ENCODE data around the gene FNBP1.
A peak's percentile ranks its signal among the peaks of the same experiment; 100 is the strongest.
"Not testable (repeated sequence)": the region's sequence is repeated elsewhere in the genome, so short reads cannot be mapped to it uniquely, and the experiment has no call there.

FNBP1 gene

GRCh38 chr9:129949821-129950220 is 93.2 kb downstream of the FNBP1 start:
- no peak for DNase-seq

DNA sequence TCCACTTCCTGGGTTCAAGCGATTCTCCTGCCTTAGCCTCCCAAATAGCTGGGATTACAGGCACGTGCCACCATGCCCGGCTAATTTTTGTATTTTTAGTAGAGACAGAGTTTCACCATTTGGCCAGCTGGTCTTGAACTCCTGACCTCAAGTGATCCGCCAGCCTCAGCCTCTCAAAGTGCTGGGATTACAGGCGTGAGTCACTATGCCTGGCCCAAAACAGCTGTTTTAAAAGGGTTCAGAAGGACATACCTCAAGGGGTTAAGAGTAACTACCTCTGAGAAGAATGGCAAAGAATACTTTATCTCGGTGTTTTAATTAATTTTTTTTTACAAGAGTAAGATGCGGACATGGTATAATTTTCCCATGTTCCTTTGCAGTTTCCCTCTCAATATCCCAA is 94.4 kb downstream of the FNBP1 start:
- not testable (repeated sequence) for DNase-seq

GRCh38 chr9:129946246-129946995 is 96.6 kb downstream of the FNBP1 start:
- DNase-seq: no peak

DNA sequence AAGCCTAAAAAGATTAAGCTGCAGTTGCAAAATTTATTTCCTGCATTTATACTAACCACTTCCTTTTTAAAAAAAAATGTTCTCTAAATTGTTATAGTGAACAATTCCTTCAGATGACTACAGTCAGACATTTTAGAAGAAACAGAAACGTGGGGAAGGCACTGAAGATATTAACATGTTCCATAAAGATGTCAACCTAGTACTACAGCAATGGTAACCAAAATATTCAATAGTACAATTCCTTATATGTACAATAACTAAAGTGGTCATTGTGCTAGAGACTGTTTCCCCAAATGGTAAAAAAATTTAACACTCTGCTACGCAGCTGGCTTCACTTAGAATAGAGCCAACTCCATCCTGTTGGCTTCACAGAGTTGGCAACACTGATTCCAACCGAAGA is 97.7 kb downstream of the FNBP1 start:
- DNase-seq: peak; percentile 72

- DNase-seq: no peak
These were observed 98.4 kb downstream of the FNBP1 start for GRCh38 chr9:129944506-129945116.

DNA sequence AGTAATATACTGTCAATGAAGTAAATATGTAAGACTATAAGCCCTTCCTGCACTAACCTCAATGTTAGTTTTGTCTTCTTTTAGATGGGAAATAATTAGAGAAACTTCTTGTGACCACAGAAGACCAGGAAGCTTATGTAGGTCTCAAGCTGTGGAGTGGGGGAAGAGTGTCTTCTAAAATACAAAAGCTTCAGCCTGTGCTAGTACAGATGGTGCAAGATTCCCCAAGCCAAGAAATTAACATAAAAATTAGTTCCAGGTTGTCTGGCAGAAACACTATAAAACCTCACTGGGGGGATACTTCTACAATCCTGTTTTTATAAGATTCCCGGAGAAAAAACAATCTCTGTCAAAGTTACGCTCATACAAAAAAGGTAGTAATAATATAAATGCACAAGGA is 103.6 kb downstream of the FNBP1 start:
- peak; percentile 44 for DNase-seq

DNA sequence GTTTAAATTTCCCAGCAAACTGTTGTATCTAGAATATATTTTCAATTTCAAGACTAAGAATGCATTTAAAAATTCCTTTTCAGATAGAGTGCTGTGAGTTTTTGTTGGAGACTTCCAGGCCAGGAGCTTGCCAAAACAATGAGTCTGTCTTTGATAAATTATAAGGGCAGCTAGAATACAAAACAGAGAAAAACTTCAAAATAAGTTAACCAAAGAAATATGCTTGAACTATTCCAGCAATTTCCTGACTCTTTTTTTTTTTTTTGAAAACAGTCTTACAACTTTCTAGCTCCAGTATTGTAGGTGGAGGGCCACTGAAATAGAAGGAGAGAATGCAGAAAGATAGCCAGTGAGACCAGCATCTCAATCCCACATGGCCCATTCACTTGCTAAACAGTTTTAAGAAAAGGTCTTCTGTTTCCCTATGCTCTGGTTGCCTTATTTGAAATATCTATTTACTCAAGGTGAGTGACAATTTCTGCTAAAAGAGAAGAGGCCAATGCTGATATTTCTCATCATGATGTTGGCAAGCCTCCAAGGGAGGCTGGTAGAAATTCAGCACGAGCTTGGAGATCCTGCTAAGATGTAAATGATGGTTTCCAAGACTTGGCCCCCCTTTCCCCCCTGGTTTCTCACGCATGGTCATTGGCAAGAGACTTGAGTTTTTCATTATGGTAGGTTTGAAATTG is 104.6 kb downstream of the FNBP1 start:
- peak; percentile 91 for DNase-seq

GRCh38 chr9:129937879-129938278 is 105.1 kb downstream of the FNBP1 start:
- not testable (repeated sequence) for DNase-seq

DNA sequence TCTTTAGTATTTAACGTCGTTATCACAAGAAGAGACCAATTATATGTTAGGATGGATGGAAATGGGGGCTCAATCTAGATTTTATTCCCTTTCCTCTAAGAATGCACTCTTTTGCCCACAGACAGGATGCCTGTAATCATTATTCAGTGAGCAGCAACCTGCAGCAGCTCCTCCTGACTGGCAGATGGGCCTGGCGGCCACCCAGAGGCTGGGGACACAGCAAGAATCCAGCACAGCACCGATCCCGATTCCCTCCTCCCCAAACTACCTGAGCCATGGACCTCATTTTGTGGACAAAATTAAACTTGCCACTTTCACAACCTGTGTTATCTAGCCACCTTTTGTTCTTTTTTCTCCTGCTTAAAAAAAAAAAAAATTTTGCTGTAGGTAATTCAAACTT is 106.8 kb downstream of the FNBP1 start:
- no peak for DNase-seq

GRCh38 chr9:129934780-129935179 is 108.2 kb downstream of the FNBP1 start:
- peak; percentile 28 for DNase-seq

- peak; percentile 40 for DNase-seq
These were observed 108.9 kb downstream of the FNBP1 start for GRCh38 chr9:129934041-129934591.

GRCh38 chr9:129933185-129934040 is 109.6 kb downstream of the FNBP1 start:
- DNase-seq: peak; percentile 64

GRCh38 chr9:129932303-129933151 is 110.5 kb downstream of the FNBP1 start:
- peak; percentile 32 for DNase-seq

DNA sequence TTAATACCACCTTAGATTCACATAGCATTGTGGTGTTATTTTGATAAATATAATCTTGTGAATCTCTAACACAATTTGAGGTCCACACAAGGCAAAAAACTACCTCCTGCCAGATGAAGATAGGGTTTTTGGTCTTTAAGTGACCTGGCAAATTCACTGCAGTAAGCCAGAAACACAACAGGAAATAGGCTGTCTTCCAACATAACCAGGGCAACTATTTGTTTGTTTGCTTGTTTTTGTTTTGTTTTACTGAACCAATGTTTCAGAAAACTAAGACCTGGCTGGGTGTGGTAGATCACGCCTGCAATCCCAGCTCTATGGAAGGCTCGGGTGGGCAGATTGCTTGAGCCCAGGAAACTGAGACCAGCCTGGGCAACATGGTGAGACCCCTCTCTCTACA is 112.2 kb downstream of the FNBP1 start:
- DNase-seq: no peak

DNA sequence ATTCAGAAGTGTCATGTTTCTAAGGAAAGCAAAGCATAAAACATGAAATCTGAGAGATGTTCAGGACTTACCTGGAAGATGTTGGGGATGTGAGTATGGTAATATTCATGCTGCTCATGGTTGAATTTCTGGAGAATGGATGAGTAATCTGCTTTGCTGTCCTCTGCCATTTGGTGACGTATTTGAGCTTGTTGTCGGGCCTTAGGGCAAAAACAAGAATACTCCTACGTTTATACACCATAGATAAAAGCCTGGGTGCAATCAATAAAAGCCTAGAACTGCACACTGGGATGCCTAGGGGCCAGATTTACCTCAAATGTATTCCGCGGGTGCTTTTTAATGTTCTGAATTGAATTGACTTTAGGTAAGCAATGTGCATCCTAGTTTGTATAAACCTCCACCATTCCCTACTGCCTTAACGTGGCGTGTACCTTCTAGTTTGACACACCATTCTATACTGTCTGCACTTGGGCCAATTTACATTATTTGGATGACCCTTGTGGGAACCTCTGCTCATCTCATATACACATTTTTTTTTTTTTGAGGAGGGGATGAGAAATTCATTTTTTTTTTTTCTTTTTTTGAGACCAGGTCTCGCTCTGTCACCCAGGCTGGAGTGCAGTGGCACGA is 113.4 kb downstream of the FNBP1 start:
- DNase-seq: no peak

DNA sequence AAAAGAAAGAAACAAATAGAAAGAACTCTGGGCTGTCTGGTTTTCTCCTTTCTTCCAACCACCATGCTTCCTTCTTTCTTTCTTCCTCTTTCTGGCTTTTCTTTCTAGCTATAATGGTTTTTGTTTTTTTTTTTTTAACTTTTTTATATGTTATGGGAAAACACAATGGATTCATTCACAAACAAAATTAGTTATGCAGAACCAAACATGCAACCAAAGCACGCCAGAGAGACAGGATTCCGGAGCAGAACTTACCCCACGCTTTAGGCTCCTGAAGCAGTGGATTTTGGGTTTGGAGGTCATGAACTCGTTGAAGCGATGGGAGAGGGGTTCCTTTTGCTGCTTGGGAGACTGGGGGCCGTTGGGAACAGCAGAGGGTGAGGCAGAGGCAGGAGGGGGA is 119.4 kb downstream of the FNBP1 start:
- no peak for DNase-seq

- no peak for DNase-seq
These were observed 121.1 kb downstream of the FNBP1 start for GRCh38 chr9:129921905-129922304.

DNA sequence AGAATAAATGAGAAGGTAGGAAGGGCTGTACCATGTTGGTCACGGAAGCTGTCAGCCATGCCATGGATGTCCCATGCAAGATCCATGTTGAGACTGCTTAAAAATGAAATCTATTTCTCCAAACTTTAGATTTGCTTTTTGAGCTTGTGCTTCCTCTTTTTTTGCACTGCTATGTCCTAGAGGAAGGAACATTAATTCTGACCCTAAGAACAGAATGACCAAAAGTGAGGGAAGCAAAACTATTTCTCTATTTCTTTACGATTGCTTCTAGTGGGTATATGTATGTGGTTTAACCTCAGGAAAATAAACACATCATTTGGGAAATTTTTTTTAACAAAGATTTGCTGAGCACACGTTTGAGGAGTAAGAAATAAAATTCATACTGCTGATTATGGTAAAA is 123.1 kb downstream of the FNBP1 start:
- no peak for DNase-seq

- no peak for DNase-seq
These were observed 123.7 kb downstream of the FNBP1 start for GRCh38 chr9:129919277-129919676.

GRCh38 chr9:129918296-129918950 is 124.6 kb downstream of the FNBP1 start:
- DNase-seq: no peak

All from fibroblast of skin of back (primary cell).